ENCODE measurements around the gene DRD2. TPM values are rescaled to one million over a fixed set of nuclear protein-coding genes. Genes with fewer than 3 reads are reported as not detected.

Gene DRD2
- total RNA-seq, 2 donors from 2014 or later: not detected

- Histone ChIP-seq H3K36me3 (no peaks in the 10 kb centered on the region), H3K27me3 (no peaks in the 10 kb centered on the region), H3K27ac (no peak overlapping the region), H3K4me1 (no peaks in the 10 kb centered on the region), H3K9me3 (no peaks in the 10 kb centered on the region), H3K4me3 (no peak overlapping the region)
- DNase-seq (ENCODE audit: low spot score): peak; percentile 23
- TF ChIP-seq CTCF (IDR thresholded peaks at IDR 0.05): no peak
These were observed 29.4 kb upstream of the DRD2 start for GRCh38 chr11:113504586-113504985.

GRCh38 chr11:113504071-113504470 lies 28.9 kb upstream of the DRD2 start:
- no peaks in the 10 kb centered on the region for H3K27me3 ChIP-seq
- H3K4me3 ChIP-seq: no peak overlapping the region
- no peak for TF ChIP-seq CTCF (IDR thresholded peaks at IDR 0.05)
- no peaks in the 10 kb centered on the region for H3K4me1 ChIP-seq
- peak; percentile 28 for DNase-seq (ENCODE audit: low spot score)
- no peaks in the 10 kb centered on the region for H3K36me3 ChIP-seq
- no peaks in the 10 kb centered on the region for H3K9me3 ChIP-seq
- H3K27ac ChIP-seq: no peak overlapping the region

- H3K27me3 ChIP-seq: no peaks in the 10 kb centered on the region
- no peak overlapping the region for H3K4me3 ChIP-seq
- H3K4me1 ChIP-seq: no peaks in the 10 kb centered on the region
- H3K36me3 ChIP-seq: no peaks in the 10 kb centered on the region
- H3K27ac ChIP-seq: no peak overlapping the region
- no peak for TF ChIP-seq CTCF (IDR thresholded peaks at IDR 0.05)
- no peaks in the 10 kb centered on the region for H3K9me3 ChIP-seq
- no peak for DNase-seq (ENCODE audit: low spot score)
These were observed 22.1 kb upstream of the DRD2 start for GRCh38 chr11:113497066-113497910.

GRCh38 chr11:113496026-113496651 lies 20.9 kb upstream of the DRD2 start:
- Histone ChIP-seq H3K27me3 (no peaks in the 10 kb centered on the region), H3K4me1 (no peaks in the 10 kb centered on the region), H3K9me3 (no peaks in the 10 kb centered on the region), H3K27ac (no peak overlapping the region), H3K4me3 (no peak overlapping the region), H3K36me3 (no peaks in the 10 kb centered on the region)
- DNase-seq (ENCODE audit: low spot score): no peak
- no peak for TF ChIP-seq CTCF (IDR thresholded peaks at IDR 0.05)

DNA sequence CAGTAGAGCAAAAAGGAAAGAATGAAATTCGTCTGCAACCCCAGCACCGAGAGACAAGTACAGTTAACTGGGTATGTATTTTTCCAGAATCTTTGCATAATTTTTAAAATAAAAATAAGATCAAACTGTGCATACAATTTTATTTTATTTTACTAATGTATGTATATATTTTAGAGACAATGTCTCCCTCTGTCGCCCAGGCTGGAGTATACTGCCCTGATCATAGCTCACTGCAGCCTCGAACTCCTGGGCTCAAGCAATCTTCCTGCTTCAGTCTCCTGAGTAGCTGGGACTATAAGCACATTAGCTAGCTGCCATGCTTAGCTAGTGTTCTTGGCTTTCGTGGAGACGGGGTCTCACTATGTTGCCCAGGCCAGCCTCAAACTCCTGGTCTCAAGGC lies 18.8 kb upstream of the DRD2 start:
- Histone ChIP-seq H3K4me1 (no peaks in the 10 kb centered on the region), H3K27me3 (no peaks in the 10 kb centered on the region), H3K27ac (no peak overlapping the region), H3K4me3 (no peak overlapping the region), H3K36me3 (no peaks in the 10 kb centered on the region), H3K9me3 (no peaks in the 10 kb centered on the region)
- no peak for DNase-seq (ENCODE audit: low spot score)
- TF ChIP-seq CTCF (IDR thresholded peaks at IDR 0.05): no peak
